H1 (cell line): Measurements from ENCODE around the gene CACNA1C. TPM values are rescaled to one million over a fixed set of nuclear protein-coding genes. Genes with fewer than 3 reads are reported as not detected.

ENCODE experiments used
- BACH1 ChIP-seq: IDR thresholded peaks from 2 replicates; pipeline ENCODE4 v1.6.1; 2012; ENCODE audit warnings: low read length, improper control_type of control experiment
- CHD2 ChIP-seq: IDR thresholded peaks from 2 replicates; pipeline ENCODE4 v1.6.1; 2012; ENCODE audit warnings: low read length, improper control_type of control experiment
- CHD7 ChIP-seq: fragments of 300-600 bp; sonication (generic); IDR thresholded peaks from 2 replicates; pipeline ENCODE4 v1.7.1; 2012; ENCODE audit warnings: low read length, moderate library complexity, mild to moderate bottlenecking, inconsistent platforms; ENCODE audit not compliant: insufficient replicate concordance
- E2F6 ChIP-seq: IDR thresholded peaks from 2 replicates; pipeline ENCODE4 v1.6.1; 2012; ENCODE audit warnings: inconsistent platforms
- KDM1A ChIP-seq: fragments of 200-600, 300-600 bp; sonication (generic); IDR thresholded peaks from 2 replicates; pipeline ENCODE4 v1.7.1; 2016; ENCODE audit warnings: mild to moderate bottlenecking, low read length, borderline replicate concordance
- KDM4A ChIP-seq: IDR thresholded peaks from one replicate; pipeline ENCODE4 v1.7.1; 2012; ENCODE audit warnings: low read depth, mild to moderate bottlenecking, moderate library complexity, low read length, inconsistent platforms; ENCODE audit not compliant: severe bottlenecking
- NANOG ChIP-seq: IDR thresholded peaks from 2 replicates; pipeline ENCODE4 v1.6.1; 2011; ENCODE audit warnings: low read length, low read depth, mild to moderate bottlenecking, inconsistent platforms; ENCODE audit not compliant: insufficient read depth, poor library complexity, severe bottlenecking
- RBBP5 ChIP-seq: IDR thresholded peaks from 2 replicates; pipeline ENCODE4 v1.7.1; 2012; ENCODE audit warnings: low read depth, mild to moderate bottlenecking, inconsistent platforms, low read length, moderate library complexity, borderline replicate concordance
- SAP30 ChIP-seq: fragments of 300-600 bp; sonication (generic); IDR thresholded peaks from 2 replicates; pipeline ENCODE4 v1.7.1; 2012; ENCODE audit warnings: low read length, moderate library complexity, mild to moderate bottlenecking, inconsistent platforms; ENCODE audit not compliant: insufficient read depth, insufficient replicate concordance
- SIRT6 ChIP-seq: IDR thresholded peaks from one replicate; pipeline ENCODE4 v1.7.1; 2012; ENCODE audit warnings: low read length, inconsistent platforms
- polyA plus RNA-seq, 7 experiments: library from polyadenylated mRNA; depleted of rRNA in 3 of 7; stranded (reverse) in 5 of 7; unstranded in 2 of 7; fragments of >200 nt in 5 of 7; fragments of 200-250 nt in 2 of 7; gene quantifications; 1 replicate in 5 of 7; 2 replicates in 1 of 7; 4 replicates in 1 of 7; pipeline versions ENCODE4 v1.2.1 to v1.2.3, GENCODE V29; 2011 to 2013; ENCODE audit warnings: missing spikeins in 2 of 7, mixed read lengths in 2 of 7
- total RNA-seq: library from RNA; stranded (reverse); fragmentation: NEBNext Ultra II Directional; extraction: Animal tissue kit (Norgen Biotek cat#: 25700); gene quantifications from 2 replicates; pipeline ENCODE4 v1.2.1, GENCODE V29; 2021

Gene CACNA1C
- total and polyA plus RNA-seq, 2 of the 8 experiments (the other 6 are each of a cell fraction or from before 2014, with no cell fraction given) = 1.3 TPM

- TF ChIP-seq CHD7 (no peak), CHD2 (no peak), KDM1A (no peak), RBBP5 (no peak), KDM4A (no peak), BACH1 (no peak), NANOG (no peak), SIRT6 (no peak), SAP30 (no peak), E2F6 (no peak)
Observed at GRCh38 chr12:2686280-2686646, 633.5 kb downstream of the CACNA1C start (continued).
